ENCODE data around the gene ACOT7. TPM values are rescaled to one million over a fixed set of nuclear protein-coding genes. Genes with fewer than 3 reads are reported as not detected.

The ACOT7 gene
- total and polyA plus RNA-seq, 9 donors: 7.5 to 24.0 (median 20.5) TPM

DNA sequence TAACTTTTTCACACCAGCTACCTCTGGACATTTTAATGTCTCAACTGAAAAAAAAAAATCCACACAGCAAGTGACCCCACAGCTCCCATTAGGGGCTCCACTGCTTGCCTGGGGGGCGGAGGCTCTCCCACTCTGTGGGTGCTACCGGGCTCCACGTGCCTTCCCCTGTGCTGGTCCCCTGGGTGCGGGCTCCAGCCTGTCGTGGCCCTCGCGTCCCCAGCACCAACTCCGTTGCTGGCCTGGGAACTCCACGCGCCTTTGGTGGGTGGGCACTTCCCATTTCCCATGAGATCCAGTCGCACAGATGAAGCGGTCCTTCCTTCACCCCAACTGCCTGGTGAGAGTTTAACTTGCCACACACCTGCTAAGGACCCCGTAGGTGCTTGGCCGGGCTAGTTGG, 105.5 kb downstream of the ACOT7 start:
- peak overlapping the region; percentile 35 for H3K27ac ChIP-seq (ENCODE audit: low read length)
- 91% methylated on average over 10 of the region's 14 CpGs for WGBS (ENCODE audit: insufficient coverage)
- no peaks in the 10 kb centered on the region for H3K9me3 ChIP-seq (replicated peaks; ENCODE audit: control insufficient read depth, low read depth, low read length)
- H3K4me1 ChIP-seq (ENCODE audit: control insufficient read depth, insufficient read depth, low read length): peaks cover 40% of the 10 kb centered on the region
- H3K36me3 ChIP-seq (ENCODE audit: control insufficient read depth, insufficient read depth, low read length): no peaks in the 10 kb centered on the region
- DNase-seq: no peak
- no peak overlapping the region for H3K4me3 ChIP-seq (ENCODE audit: low read length)
- no peaks in the 10 kb centered on the region for H3K27me3 ChIP-seq (ENCODE audit: control insufficient read depth, insufficient read depth, low read length)

DNA sequence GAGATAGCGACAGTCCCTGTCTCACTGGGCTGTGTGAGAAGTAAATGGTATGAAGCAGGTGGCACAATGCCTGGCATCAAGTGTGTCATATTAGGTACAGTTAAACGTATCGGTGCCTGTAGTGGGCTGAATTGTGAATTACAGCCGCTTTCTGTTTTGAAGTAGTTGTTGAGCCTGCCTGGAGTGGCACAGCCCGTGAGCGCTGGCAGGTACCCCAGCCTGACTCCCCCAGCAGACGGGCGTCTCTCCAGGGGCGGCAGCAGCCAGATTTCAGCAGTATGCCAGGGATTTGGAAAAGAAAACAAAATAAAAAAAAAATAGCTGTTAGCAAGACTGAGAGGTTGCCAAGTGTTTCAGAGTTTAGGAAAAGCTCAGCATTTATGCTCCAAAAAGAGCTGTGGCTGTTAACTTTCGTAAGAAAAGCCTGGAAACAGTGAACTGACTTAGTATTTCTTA, 106.1 kb downstream of the ACOT7 start:
- WGBS (ENCODE audit: insufficient coverage): 48% methylated on average over 4 of the region's 10 CpGs
- DNase-seq: peak; percentile 85

DNA sequence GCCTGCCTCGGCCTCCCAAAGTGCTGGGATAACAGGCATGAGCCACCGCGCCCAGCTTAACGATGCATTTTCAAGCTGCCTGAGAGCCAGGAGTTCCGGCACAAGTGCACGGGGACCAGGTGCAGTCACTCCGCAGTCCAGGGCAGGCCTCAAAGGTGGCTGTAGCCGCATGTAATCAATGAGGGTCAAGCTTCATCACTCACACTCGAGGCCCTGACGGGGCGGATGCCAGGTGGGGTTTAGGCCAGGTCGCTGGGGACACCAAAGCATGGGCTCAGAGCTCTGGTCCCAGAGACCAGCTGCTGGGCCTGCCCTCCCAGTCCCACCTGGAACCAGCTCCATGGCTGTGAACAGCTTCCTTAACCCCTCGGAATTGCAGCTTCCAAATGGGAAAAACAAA, 106.5 kb downstream of the ACOT7 start:
- H3K9me3 ChIP-seq (replicated peaks; ENCODE audit: control insufficient read depth, low read depth, low read length): no peaks in the 10 kb centered on the region
- no peak overlapping the region for H3K27ac ChIP-seq (ENCODE audit: low read length)
- H3K27me3 ChIP-seq (ENCODE audit: control insufficient read depth, insufficient read depth, low read length): no peaks in the 10 kb centered on the region
- H3K4me3 ChIP-seq (ENCODE audit: low read length): no peak overlapping the region
- whole genome bisulfite sequencing (ENCODE audit: insufficient coverage): 82% methylated on average over 12 of the region's 13 CpGs
- DNase-seq: no peak
- H3K36me3 ChIP-seq (ENCODE audit: control insufficient read depth, insufficient read depth, low read length): no peaks in the 10 kb centered on the region
- H3K4me1 ChIP-seq (ENCODE audit: control insufficient read depth, insufficient read depth, low read length): peaks cover 39% of the 10 kb centered on the region

More for the DNA sequence above, 106.1 kb downstream of the ACOT7 start:
- Histone ChIP-seq H3K27me3 (ENCODE audit: control insufficient read depth, insufficient read depth, low read length) (no peaks in the 10 kb centered on the region), H3K36me3 (ENCODE audit: control insufficient read depth, insufficient read depth, low read length) (no peaks in the 10 kb centered on the region), H3K4me3 (ENCODE audit: low read length) (no peak overlapping the region), H3K9me3 (replicated peaks; ENCODE audit: control insufficient read depth, low read depth, low read length) (no peaks in the 10 kb centered on the region), H3K4me1 (ENCODE audit: control insufficient read depth, insufficient read depth, low read length) (peaks cover 39% of the 10 kb centered on the region), H3K27ac (ENCODE audit: low read length) (peak overlapping the region; percentile 38)

DNA sequence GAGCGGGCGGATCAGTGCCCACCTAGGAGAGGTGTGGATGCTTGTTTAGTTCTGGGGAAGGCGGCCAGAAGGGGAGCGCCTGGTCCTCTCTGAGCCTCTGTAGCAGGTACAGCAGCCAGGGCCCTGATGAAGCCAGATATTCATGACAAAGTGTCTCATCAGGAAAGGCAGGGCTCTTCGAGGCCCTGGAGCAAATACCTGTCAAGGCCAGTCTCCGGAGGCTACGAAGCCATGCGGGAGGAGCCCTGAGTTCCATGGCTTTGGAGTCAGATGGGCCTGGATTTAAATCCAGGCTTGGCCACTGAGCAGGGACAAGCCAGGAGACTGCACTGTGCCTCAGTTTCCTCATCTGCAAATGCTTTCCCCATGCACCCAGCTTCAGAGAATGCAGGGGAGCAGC, 107.3 kb downstream of the ACOT7 start:
- WGBS (ENCODE audit: insufficient coverage): 96% methylated on average over 7 of the region's 8 CpGs
- H3K4me1 ChIP-seq (ENCODE audit: control insufficient read depth, insufficient read depth, low read length): peaks cover 39% of the 10 kb centered on the region
- no peaks in the 10 kb centered on the region for H3K9me3 ChIP-seq (replicated peaks; ENCODE audit: control insufficient read depth, low read depth, low read length)
- H3K4me3 ChIP-seq (ENCODE audit: low read length): no peak overlapping the region
- no peaks in the 10 kb centered on the region for H3K27me3 ChIP-seq (ENCODE audit: control insufficient read depth, insufficient read depth, low read length)
- H3K36me3 ChIP-seq (ENCODE audit: control insufficient read depth, insufficient read depth, low read length): no peaks in the 10 kb centered on the region
- no peak overlapping the region for H3K27ac ChIP-seq (ENCODE audit: low read length)
- DNase-seq: no peak

DNA sequence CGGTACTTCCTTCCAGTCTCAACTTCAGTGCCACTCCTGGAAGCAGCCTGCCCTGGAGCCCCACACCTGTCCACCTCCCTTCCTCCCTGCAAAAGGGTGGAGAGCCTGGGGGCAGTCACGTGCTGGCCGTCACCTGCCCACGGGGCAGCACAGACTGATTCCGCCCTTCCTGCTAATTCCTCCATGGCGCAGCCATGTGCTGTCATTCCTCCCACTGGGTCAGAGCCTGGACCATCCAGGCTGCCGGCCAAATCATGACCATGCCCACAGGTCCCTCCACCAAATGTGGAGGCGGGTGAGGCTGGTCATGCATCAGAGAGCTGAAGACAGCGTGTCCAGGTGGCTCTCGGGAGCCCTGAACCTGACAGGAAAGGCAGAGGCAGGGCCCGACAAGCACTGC, 108.2 kb downstream of the ACOT7 start:
- Histone ChIP-seq H3K27me3 (ENCODE audit: control insufficient read depth, insufficient read depth, low read length) (no peaks in the 10 kb centered on the region), H3K4me3 (ENCODE audit: low read length) (no peak overlapping the region), H3K4me1 (ENCODE audit: control insufficient read depth, insufficient read depth, low read length) (peaks cover 32% of the 10 kb centered on the region), H3K27ac (ENCODE audit: low read length) (no peak overlapping the region), H3K36me3 (ENCODE audit: control insufficient read depth, insufficient read depth, low read length) (no peaks in the 10 kb centered on the region), H3K9me3 (replicated peaks; ENCODE audit: control insufficient read depth, low read depth, low read length) (no peaks in the 10 kb centered on the region)
- WGBS (ENCODE audit: insufficient coverage): 84% methylated on average over 11 of the region's 11 CpGs
- DNase-seq: no peak

DNA sequence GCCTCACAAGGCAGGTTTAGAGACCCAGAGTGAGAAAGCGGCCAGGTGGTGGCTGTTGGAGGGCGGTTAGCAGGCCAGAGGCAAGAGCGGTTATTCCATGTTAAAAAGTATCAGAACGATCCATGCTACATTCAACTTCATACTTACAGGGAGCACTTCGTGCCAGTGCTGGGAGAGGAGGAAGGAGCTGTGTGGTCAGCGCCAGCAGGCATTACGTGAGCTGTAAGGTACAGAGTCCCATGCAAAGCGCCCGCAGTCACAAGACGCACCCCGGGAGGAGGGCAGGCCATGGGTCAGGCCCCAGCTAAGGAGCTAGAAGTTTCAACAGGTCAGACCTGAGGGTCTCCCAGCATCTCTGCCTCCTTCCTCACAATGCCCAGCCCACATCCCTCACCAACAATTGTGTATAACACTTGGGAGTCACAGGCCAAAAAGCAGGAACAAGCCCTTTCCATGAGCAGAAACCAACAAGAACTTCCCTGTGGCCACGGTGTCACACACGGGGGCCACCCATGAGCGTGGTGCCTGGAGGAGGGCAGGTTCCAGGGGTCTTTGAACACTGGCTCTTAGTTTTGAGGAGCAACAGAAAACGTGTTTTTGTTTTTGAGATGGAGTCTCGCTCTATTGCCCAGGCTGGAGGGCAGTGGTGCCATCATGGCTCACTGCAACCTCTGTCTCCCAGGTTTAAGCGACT, 110.8 kb downstream of the ACOT7 start:
- 93% methylated on average over 10 of the region's 17 CpGs for WGBS (ENCODE audit: insufficient coverage)

DNA sequence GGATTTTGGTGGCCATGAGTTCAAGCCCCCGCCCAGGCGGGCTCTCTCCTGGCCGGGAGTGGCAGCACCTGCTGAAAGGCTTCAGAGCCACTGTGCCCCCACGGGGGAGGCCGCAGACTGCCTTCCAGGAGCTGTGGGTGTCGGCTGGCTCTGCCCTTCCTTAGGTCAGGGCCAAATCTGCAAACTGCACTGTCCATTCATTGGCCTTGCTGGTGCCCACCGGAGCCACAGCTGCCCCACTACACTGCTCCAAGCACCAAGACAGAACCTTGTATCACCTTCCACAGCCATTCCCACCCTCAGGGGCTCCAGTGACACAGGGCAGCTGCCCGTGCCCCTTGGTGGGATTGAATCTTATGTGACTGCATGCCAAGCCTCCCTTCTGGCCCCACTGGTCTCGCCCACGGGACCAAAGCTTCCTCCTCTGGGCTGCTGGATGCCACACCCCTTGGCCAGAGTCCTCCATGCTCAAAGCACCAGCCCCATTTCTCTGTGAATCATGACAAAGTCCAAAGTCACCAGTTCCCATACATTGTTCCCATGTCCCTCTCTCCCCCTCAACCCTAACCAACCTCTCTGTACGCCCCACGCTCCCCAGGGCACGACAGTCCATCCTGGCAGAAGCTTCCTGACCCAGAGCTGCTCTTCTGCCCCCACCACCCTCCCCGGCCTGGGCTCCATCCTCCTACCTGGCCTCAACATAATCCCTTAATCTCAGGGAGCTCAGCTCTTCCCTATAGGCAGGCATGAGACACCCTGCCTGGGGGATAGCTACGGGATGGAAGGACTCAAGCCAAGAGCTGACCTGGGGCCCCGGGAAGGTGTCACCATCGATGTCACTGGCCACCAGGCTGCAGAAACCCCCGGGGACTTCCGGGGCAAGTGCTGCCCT, 111.8 kb downstream of the ACOT7 start:
- peak; percentile 15 for DNase-seq
- H3K27me3 ChIP-seq (ENCODE audit: control insufficient read depth, insufficient read depth, low read length): no peaks in the 10 kb centered on the region
- H3K36me3 ChIP-seq (ENCODE audit: control insufficient read depth, insufficient read depth, low read length): no peaks in the 10 kb centered on the region
- H3K4me1 ChIP-seq (ENCODE audit: control insufficient read depth, insufficient read depth, low read length): peaks cover 36% of the 10 kb centered on the region
- WGBS (ENCODE audit: insufficient coverage): 82% methylated on average over 16 of the region's 19 CpGs
- no peak overlapping the region for H3K4me3 ChIP-seq (ENCODE audit: low read length)
- H3K27ac ChIP-seq (ENCODE audit: low read length): no peak overlapping the region
- H3K9me3 ChIP-seq (replicated peaks; ENCODE audit: control insufficient read depth, low read depth, low read length): no peaks in the 10 kb centered on the region

More for the DNA sequence above, 110.8 kb downstream of the ACOT7 start:
- no peaks in the 10 kb centered on the region for H3K27me3 ChIP-seq (ENCODE audit: control insufficient read depth, insufficient read depth, low read length)
- H3K9me3 ChIP-seq (replicated peaks; ENCODE audit: control insufficient read depth, low read depth, low read length): no peaks in the 10 kb centered on the region
- no peak overlapping the region for H3K27ac ChIP-seq (ENCODE audit: low read length)
- no peak overlapping the region for H3K4me3 ChIP-seq (ENCODE audit: low read length)
- no peak for DNase-seq
- no peaks in the 10 kb centered on the region for H3K36me3 ChIP-seq (ENCODE audit: control insufficient read depth, insufficient read depth, low read length)
- H3K4me1 ChIP-seq (ENCODE audit: control insufficient read depth, insufficient read depth, low read length): peaks cover 32% of the 10 kb centered on the region

DNA sequence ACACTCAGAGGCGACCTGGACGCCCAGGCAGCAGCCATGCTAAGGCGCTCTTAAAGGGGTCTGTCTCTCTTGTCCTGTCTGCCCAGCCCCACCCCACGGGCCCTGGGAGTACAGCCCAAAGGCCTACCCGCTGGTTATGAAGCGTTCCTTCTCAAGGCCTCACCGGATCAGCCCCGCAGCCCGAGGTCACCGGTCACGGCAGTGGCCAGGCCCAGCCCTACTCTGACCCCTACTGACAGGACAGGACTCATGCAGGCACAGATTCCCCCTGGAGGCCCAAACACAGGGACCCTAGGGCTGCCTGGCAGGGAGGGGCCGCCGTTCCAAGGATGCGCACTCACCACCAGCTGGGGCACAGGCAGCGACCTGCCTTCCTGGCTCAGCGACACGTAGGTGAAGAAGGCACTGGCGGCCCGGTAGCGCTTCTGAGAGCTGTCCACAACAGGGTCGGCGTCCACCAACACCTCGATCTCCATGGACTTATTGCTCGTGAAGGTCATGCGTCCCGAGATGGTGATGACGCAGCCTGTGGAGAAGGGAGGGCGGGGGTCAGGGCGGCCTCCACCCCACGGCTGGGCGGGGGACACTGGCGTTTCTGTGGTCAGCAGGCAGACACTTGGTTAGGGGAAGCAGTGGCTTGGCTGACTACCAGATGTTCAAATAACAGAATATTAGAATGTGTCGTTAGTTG, 112.7 kb downstream of the ACOT7 start:
- DNase-seq: peak; percentile 22
- Histone ChIP-seq H3K27me3 (ENCODE audit: control insufficient read depth, insufficient read depth, low read length) (no peaks in the 10 kb centered on the region), H3K4me3 (ENCODE audit: low read length) (no peak overlapping the region), H3K27ac (ENCODE audit: low read length) (no peak overlapping the region), H3K4me1 (ENCODE audit: control insufficient read depth, insufficient read depth, low read length) (peaks cover 45% of the 10 kb centered on the region), H3K36me3 (ENCODE audit: control insufficient read depth, insufficient read depth, low read length) (no peaks in the 10 kb centered on the region), H3K9me3 (replicated peaks; ENCODE audit: control insufficient read depth, low read depth, low read length) (no peaks in the 10 kb centered on the region)
- 80% methylated on average over 32 of the region's 33 CpGs for WGBS (ENCODE audit: insufficient coverage)

DNA sequence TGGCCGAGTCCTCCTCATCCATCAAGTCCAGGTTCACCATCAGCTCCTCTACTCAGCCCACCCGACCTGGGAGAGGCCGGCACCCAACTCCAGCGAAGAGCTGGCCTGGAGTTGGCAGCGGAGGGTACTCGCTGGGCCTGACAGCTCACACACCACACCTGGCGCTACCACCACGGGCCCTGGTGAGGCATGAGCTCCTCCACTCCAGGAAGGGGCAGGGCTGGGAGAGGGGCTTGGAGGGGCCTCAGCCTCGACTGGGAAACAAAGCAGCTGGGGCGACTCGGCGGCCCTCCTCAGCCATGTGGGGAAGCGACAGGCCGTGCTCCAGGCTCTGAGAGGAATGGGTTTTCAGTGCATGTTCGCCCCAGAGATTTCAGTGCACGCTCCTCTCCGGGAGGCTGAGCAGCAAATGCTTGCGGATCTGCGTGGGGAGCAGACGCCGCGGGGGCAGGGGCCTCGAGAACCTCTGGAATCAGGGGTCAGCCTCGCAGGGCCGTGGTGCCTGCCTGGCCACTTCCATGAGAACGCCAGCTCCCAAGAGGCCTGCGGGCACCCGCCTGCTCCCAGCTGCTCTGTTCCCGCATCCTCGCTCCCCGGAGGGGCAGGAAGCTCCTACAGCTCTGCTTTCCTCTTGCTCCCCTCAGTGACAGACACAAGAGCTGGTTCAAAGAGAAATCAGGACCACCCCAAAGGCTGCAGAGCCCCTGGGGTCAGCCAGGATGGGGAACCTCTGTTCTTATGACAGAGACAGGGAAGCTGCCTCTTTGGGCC, 113.8 kb downstream of the ACOT7 start:
- Histone ChIP-seq H3K27ac (ENCODE audit: low read length) (no peak overlapping the region), H3K36me3 (ENCODE audit: control insufficient read depth, insufficient read depth, low read length) (no peaks in the 10 kb centered on the region), H3K4me3 (ENCODE audit: low read length) (no peak overlapping the region), H3K4me1 (ENCODE audit: control insufficient read depth, insufficient read depth, low read length) (peaks cover 55% of the 10 kb centered on the region), H3K9me3 (replicated peaks; ENCODE audit: control insufficient read depth, low read depth, low read length) (no peaks in the 10 kb centered on the region), H3K27me3 (ENCODE audit: control insufficient read depth, insufficient read depth, low read length) (no peaks in the 10 kb centered on the region)
- WGBS (ENCODE audit: insufficient coverage): 78% methylated on average over 28 of the region's 31 CpGs
- DNase-seq: no peak

All from muscle of leg (tissue), 11 donors.